OCI-LY7 (cell line): ENCODE results near the gene MOK. TPM values are rescaled to one million over a fixed set of nuclear protein-coding genes. Genes with fewer than 3 reads are reported as not detected.

Experiments
- BruUV-seq: library from RNA; stranded (reverse); fragments of 400-500 nt; replicated peaks from 2 replicates; lab custom pipeline; 2021; lab: Mats Ljungman, UMichigan
- CTCF ChIA-PET: fragments of 300-600 bp; sonication (Branson Sonifier 250); formaldehyde crosslinking; loops from one replicate; lab custom pipeline; 2022; ENCODE audit warnings: antibody characterized with exemption; ENCODE audit not compliant: unreplicated experiment; lab: Charles Lee
- POLR2A ChIA-PET: fragments of 300-600 bp; sonication (Branson Sonifier 250); formaldehyde crosslinking; loops from one replicate; lab custom pipeline; 2022; ENCODE audit warnings: antibody characterized with exemption; lab: Charles Lee
- DNase-seq: peaks from one replicate; pipeline ENCODE4 v3.0.0-alpha.2; 2015; ENCODE audit warnings: low spot score
- H2AFZ ChIP-seq: fragments of 200-600 bp; sonication (generic), shearing (Covaris generic); 2 replicates; pipeline ENCODE4 v1.6.1; 2014; ENCODE audit warnings: mild to moderate bottlenecking, antibody characterized with exemption, low read length, moderate library complexity
- H3K27ac ChIP-seq: fragments of 200-600 bp; sonication (generic); 2 replicates; pipeline ENCODE4 v1.5.1; 2014; ENCODE audit warnings: mixed run types, low read depth, mild to moderate bottlenecking, moderate library complexity, low read length, inconsistent platforms; ENCODE audit not compliant: poor library complexity, severe bottlenecking
- H3K36me3 ChIP-seq: fragments of 200-600 bp; sonication (generic); 2 replicates; pipeline ENCODE4 v1.6.1; 2014; ENCODE audit warnings: mild to moderate bottlenecking, antibody characterized with exemption, low read length, moderate library complexity, mixed read lengths; ENCODE audit not compliant: insufficient read depth
- H3K4me1 ChIP-seq: fragments of 200-600 bp; sonication (generic); 2 replicates; pipeline ENCODE4 v1.5.1; 2014; ENCODE audit warnings: mild to moderate bottlenecking, low read length; ENCODE audit not compliant: insufficient read depth, poor library complexity, severe bottlenecking
- H3K4me2 ChIP-seq: fragments of 200-600 bp; sonication (generic); 2 replicates; pipeline ENCODE4 v1.6.1; 2014; ENCODE audit warnings: mild to moderate bottlenecking, low read length
- H3K4me3 ChIP-seq: fragments of 200-600 bp; sonication (generic); 2 replicates; pipeline ENCODE4 v1.5.1; 2014; ENCODE audit warnings: mild to moderate bottlenecking, low read depth, low read length; ENCODE audit not compliant: poor library complexity, severe bottlenecking
- H3K79me2 ChIP-seq: fragments of 200-600 bp; sonication (generic); 2 replicates; pipeline ENCODE4 v1.6.1; 2016; ENCODE audit warnings: low read depth, mild to moderate bottlenecking, low read length, moderate library complexity, mixed read lengths; ENCODE audit not compliant: insufficient read depth
- H3K9me2 ChIP-seq: fragments of 200-600 bp; sonication (generic); 2 replicates; pipeline ENCODE4 v1.6.1; 2016; ENCODE audit warnings: mild to moderate bottlenecking, low read length, mixed read lengths; ENCODE audit not compliant: insufficient read depth
- H3K9me3 ChIP-seq: fragments of 200-600 bp; sonication (generic); 2 replicates; pipeline ENCODE4 v1.6.1; 2014; ENCODE audit warnings: mild to moderate bottlenecking, mixed run types, low read length, mixed read lengths
- H4K20me1 ChIP-seq: fragments of 200-600 bp; sonication (generic); 2 replicates; pipeline ENCODE4 v1.6.1; 2014; ENCODE audit warnings: mild to moderate bottlenecking, antibody characterized with exemption, low read length, moderate library complexity, mixed read lengths; ENCODE audit not compliant: insufficient read depth
- CTCF ChIP-seq: fragments of 200-600 bp; sonication (generic); conservative IDR thresholded peaks from 2 replicates; pipeline ENCODE4 v1.5.1; 2014; ENCODE audit warnings: mild to moderate bottlenecking, antibody characterized with exemption, low read length, moderate library complexity, mixed read lengths
- EZH2phosphoT487 ChIP-seq: fragments of 200-600 bp; sonication (generic); IDR thresholded peaks from 2 replicates; pipeline ENCODE4 v1.6.1; 2018; ENCODE audit warnings: low read depth, borderline replicate concordance, mild to moderate bottlenecking, mixed run types, antibody characterized with exemption, low read length, moderate library complexity, mixed read lengths
- intact Hi-C: fragments of 100-400 bp; cut with micrococcal nuclease; formaldehyde crosslinking; loops from one replicate; pipeline ENCODE4 v1.10.0; 2022; ENCODE audit not compliant: unreplicated experiment
- total RNA-seq, 2 experiments: library from RNA; depleted of rRNA in 1 of 2; stranded (reverse); fragments of >200 nt in 1 of 2; shearing (Covaris generic) in 1 of 2; gene quantifications; 2 replicates each; pipeline ENCODE4 v1.2.3, GENCODE V29; 2014 to 2022

Gene MOK
- total RNA-seq, 2 experiments from 2014 or later = 2.2 to 4.0 TPM

GRCh38 chr14:102282751-102283465, 22.1 kb downstream of the MOK start:
- no peak for DNase-seq
- no peak overlapping the region for H3K27ac ChIP-seq
- ChIA-PET POLR2A (no interaction called here), CTCF (no interaction called here)
- H3K79me2 ChIP-seq = no peaks in the 10 kb centered on the region
- intact Hi-C loops = no loop called here
- no peak overlapping the region for H2AFZ ChIP-seq
- BruUV-seq = no TSS peak
- TF ChIP-seq CTCF = no peak
- no peak for TF ChIP-seq EZH2phosphoT487
- no peaks in the 10 kb centered on the region for H4K20me1 ChIP-seq
- no peaks in the 10 kb centered on the region for H3K9me3 ChIP-seq
- no peak overlapping the region for H3K4me2 ChIP-seq
- no peak overlapping the region for H3K4me3 ChIP-seq
- no peaks in the 10 kb centered on the region for H3K4me1 ChIP-seq
- H3K9me2 ChIP-seq = no peaks in the 10 kb centered on the region
- H3K36me3 ChIP-seq = no peaks in the 10 kb centered on the region

GRCh38 chr14:102280376-102280962, 24.5 kb downstream of the MOK start:
- intact Hi-C loops = no loop called here
- ChIA-PET POLR2A (interaction anchor here (0.6 to 0.7 kb wide), 2 partner anchors 247 to 445 kb away, joined by 3 read pairs; no protein-coding TSS in a partner anchor), CTCF (no interaction called here)
- Histone ChIP-seq H3K79me2 (no peaks in the 10 kb centered on the region), H3K4me1 (no peaks in the 10 kb centered on the region), H3K4me2 (no peak overlapping the region), H3K9me3 (no peaks in the 10 kb centered on the region), H3K36me3 (no peaks in the 10 kb centered on the region), H3K4me3 (no peak overlapping the region), H3K27ac (no peak overlapping the region), H2AFZ (no peak overlapping the region), H4K20me1 (no peaks in the 10 kb centered on the region), H3K9me2 (no peaks in the 10 kb centered on the region)
- no TSS peak for BruUV-seq
- no peak for DNase-seq
- TF ChIP-seq CTCF (no peak), EZH2phosphoT487 (no peak)
